Psoas muscle (tissue), 8 donors: Measurements from ENCODE around the gene PDK3. TPM values are rescaled to one million over a fixed set of nuclear protein-coding genes. Genes with fewer than 3 reads are reported as not detected.

Source experiments
- ATAC-seq, 4 donors: fragments of 200-7000 bp; cut with Tn5 transposase; one replicate each; pipeline ENCODE4 v1.9.1; 2020; ENCODE audit warnings: moderate library complexity in 3 of 4, mild to moderate bottlenecking in 2 of 4
- DNase-seq, 2 donors: peaks; one replicate each; pipeline ENCODE4 v3.0.0-alpha.2; 2020
- H3K27ac ChIP-seq: fragments of 200-600 bp; one replicate; pipeline ENCODE4 v1.8.0; 2022
- H3K27me3 ChIP-seq, 3 donors: fragments of 200-600 bp in 1 of 3; one replicate each; pipeline versions ENCODE4 v1.6.1 to v1.8.0; 2013 to 2022; ENCODE audit warnings: low read length in 2 of 3, mild to moderate bottlenecking in 2 of 3, moderate library complexity in 1 of 3; ENCODE audit not compliant: insufficient read depth in 3 of 3
- H3K36me3 ChIP-seq, 2 donors: fragments of 200-600 bp in 1 of 2; one replicate each; pipeline versions ENCODE4 v1.6.1 to v1.8.0; 2013 to 2022; ENCODE audit warnings: low read depth in 1 of 2, mild to moderate bottlenecking in 1 of 2, moderate library complexity in 1 of 2; ENCODE audit not compliant: insufficient read depth in 1 of 2
- H3K4me1 ChIP-seq: fragments of 200-600 bp; one replicate; pipeline ENCODE4 v1.8.0; 2022
- H3K4me3 ChIP-seq: fragments of 200-600 bp; one replicate; pipeline ENCODE4 v1.8.0; 2022; ENCODE audit warnings: mild to moderate bottlenecking
- H3K9me3 ChIP-seq: fragments of 200-600 bp; one replicate; pipeline ENCODE4 v1.8.0; 2022
- WGBS, 3 donors: extraction: QIAGEN DNeasy Blood & Tissue Kit; methylation state at CpG; one replicate each; pipeline versions ENCODE4 v1.1.6 to v1.1.7; 2013; 5-methylcytosine and 5-hydroxymethylcytosine counted together
- intact Hi-C, 2 donors: fragments of 100-400 bp; cut with DNase I; formaldehyde crosslinking; loops; one replicate each; pipeline versions ENCODE4 v1.11.0 to v1.14.2; 2022
- polyA plus RNA-seq, 3 donors: library from polyadenylated mRNA; stranded (reverse); fragments of 200-250 nt; gene quantifications; one replicate each; pipeline ENCODE4 v1.2.3, GENCODE V29; 2013
- total RNA-seq, 4 donors: library from RNA; stranded (reverse); fragmentation: NEBNext Ultra II Directional in 2 of 4; extraction: Animal tissue kit (Norgen Biotek cat#: 25700) in 2 of 4; gene quantifications; one replicate each; pipeline versions ENCODE4 v1.2.1 to v1.2.4, GENCODE V29; 2021 to 2023
- TF ChIP-seq, protein P1 (sequence below): fragments of 200-600 bp; IDR thresholded peaks from one replicate; pipeline ENCODE4 v1.8.0; 2022; ENCODE audit warnings: antibody characterized with exemption
- donor health status: healthy with polysubstance abuse.
- donor health status: DM: no; HTN: no; CAD: no; lungs with moderate emphysema.
- donor health status: Bipolar disorder and iron deficiency.
- donor health status: healthy.
- donor health status: DM: yes; HTN: yes; CAD: no.
- donor health status: DM: no; HTN: no; CAD: no.
- donor health status: DM: no; HTN: no; CAD: no.
- donor health status: DM: yes; HTN: yes; CAD: no.

The PDK3 gene
- total and polyA plus RNA-seq, 7 donors, result 0.45 to 3.2 (median 1.7) TPM

DNA sequence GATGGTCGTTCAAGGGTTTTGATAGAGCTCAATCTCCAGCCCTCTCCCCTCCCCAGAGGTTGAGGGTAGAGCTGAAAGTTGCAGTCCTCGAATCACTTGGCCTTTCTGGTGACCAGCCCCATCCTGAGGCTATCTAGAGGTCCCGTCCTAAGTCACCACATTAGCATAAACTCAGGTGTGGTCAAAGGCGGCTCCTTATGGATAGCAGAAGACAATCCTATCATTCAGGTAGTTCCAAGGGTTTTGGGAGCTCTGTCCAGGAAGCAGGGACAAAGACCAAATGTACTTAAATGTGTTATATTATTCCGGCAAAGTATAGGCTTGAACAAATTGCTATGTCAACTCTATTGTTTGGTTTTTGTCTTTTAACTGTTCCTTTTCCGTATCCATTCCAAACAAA lies 30.6 kb downstream of the PDK3 start:
- no peaks in the 10 kb centered on the region for H3K27me3 ChIP-seq
- intact Hi-C loops, result loop anchor here (5.0 kb wide), 2 partner anchors 38 to 98 kb away; no protein-coding TSS in a partner anchor
- no peaks in the 10 kb centered on the region for H3K9me3 ChIP-seq
- H3K4me3 ChIP-seq, result no peak overlapping the region
- 75 to 95% (median 93%) methylated on average over 6 of the region's 6 CpGs for WGBS, 3 donors
- ATAC-seq (no peak), DNase-seq (no peak)
- H3K36me3 ChIP-seq, result no peaks in the 10 kb centered on the region
- H3K27ac ChIP-seq, result no peak overlapping the region
- TF ChIP-seq, protein P1, sequence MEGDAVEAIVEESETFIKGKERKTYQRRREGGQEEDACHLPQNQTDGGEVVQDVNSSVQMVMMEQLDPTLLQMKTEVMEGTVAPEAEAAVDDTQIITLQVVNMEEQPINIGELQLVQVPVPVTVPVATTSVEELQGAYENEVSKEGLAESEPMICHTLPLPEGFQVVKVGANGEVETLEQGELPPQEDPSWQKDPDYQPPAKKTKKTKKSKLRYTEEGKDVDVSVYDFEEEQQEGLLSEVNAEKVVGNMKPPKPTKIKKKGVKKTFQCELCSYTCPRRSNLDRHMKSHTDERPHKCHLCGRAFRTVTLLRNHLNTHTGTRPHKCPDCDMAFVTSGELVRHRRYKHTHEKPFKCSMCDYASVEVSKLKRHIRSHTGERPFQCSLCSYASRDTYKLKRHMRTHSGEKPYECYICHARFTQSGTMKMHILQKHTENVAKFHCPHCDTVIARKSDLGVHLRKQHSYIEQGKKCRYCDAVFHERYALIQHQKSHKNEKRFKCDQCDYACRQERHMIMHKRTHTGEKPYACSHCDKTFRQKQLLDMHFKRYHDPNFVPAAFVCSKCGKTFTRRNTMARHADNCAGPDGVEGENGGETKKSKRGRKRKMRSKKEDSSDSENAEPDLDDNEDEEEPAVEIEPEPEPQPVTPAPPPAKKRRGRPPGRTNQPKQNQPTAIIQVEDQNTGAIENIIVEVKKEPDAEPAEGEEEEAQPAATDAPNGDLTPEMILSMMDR, result no peak
- H3K4me1 ChIP-seq, result no peaks in the 10 kb centered on the region

DNA sequence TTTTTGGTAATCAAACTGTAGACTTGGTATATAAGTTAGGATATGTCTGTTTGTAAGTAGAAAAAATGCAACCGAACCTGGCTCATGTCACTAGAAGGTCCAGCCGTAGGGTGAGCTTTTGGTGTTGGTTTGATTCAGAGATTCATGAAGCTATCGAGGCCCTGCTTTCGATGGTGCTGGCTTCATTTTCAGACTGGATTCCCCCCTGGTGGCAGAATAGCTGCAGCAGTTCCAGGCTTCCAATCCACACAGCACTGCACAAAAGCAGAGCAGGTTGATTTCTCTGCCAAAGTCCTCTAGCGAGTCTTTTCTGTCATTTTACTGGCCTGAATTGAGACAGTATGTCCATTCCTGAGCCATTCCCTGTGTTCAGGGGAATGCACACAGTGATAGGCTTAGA lies 33.1 kb downstream of the PDK3 start:
- H3K4me1 ChIP-seq, result no peaks in the 10 kb centered on the region
- TF ChIP-seq, protein P1, result no peak
- H3K9me3 ChIP-seq, result no peaks in the 10 kb centered on the region
- DNase-seq (no peak), ATAC-seq (peak in 1 of 4 donors; percentile 50)
- H3K27me3 ChIP-seq, result no peaks in the 10 kb centered on the region
- no peaks in the 10 kb centered on the region for H3K36me3 ChIP-seq
- no peak overlapping the region for H3K4me3 ChIP-seq
- intact Hi-C loops, result loop anchor here (5.0 kb wide), 2 partner anchors 41 to 101 kb away; no protein-coding TSS in a partner anchor
- WGBS, 3 donors, result 66 to 74% (median 70%) methylated on average over 5 of the region's 5 CpGs
- no peak overlapping the region for H3K27ac ChIP-seq

DNA sequence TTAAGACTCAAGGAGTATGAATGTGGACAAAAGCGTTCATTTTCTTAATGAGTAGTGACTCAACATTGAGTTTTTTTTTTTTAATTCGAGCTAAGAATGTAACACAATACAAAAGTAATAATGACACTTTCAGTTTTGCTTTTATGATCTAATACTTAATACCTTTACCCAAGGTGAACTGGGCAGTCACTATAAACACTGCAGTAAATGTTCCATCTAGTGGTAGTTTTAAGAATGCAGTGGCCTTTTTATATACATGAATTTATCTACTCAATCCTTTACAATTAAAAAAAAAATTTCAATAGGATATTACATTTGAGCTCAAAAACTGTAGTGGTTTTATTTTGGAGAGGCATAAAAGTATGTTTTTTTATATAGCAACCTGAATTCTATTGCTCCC lies 33.9 kb downstream of the PDK3 start:
- DNase-seq (no peak), ATAC-seq (peak in 2 of 4 donors; percentile 49 to 72)
- Histone ChIP-seq H3K4me3 (no peak overlapping the region), H3K27me3 (no peaks in the 10 kb centered on the region), H3K27ac (no peak overlapping the region), H3K4me1 (no peaks in the 10 kb centered on the region), H3K9me3 (no peaks in the 10 kb centered on the region), H3K36me3 (no peaks in the 10 kb centered on the region)
- TF ChIP-seq, protein P1, result peak; percentile 64
- intact Hi-C loops, result loop anchor here (1.0 to 5.0 kb wide), 3 partner anchors 42 to 104 kb away; no protein-coding TSS in a partner anchor
- 29 to 44% (median 44%) methylated on average over 2 of the region's 2 CpGs for WGBS, 3 donors

DNA sequence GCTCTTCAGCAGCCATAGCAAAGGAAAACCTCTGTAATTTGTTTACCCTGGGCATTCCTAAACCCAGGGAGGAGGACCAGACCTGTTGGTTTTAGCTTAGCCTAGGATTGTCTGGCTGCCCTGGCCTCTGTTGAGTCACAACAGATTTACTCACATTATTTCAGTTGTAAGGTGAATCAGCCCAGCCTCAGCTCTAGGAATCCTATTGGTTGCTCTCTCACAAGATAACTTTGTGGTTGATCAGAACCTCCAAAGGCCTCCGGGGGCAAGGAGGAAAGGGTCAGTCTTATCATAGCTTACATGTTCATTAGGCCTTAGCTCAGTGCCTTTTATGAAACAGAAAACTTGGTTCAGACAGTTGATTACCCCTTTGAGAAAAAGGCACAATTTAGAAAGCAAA lies 41.0 kb downstream of the PDK3 start:
- no peaks in the 10 kb centered on the region for H3K27me3 ChIP-seq
- no peak for DNase-seq
- intact Hi-C loops, result no loop called here
- no peak overlapping the region for H3K4me3 ChIP-seq
- ATAC-seq, result no peak
- H3K4me1 ChIP-seq, result no peaks in the 10 kb centered on the region
- 77 to 88% (median 78%) methylated on average over 1 of the region's 1 CpG for WGBS, 3 donors
- H3K9me3 ChIP-seq, result no peaks in the 10 kb centered on the region
- H3K27ac ChIP-seq, result no peak overlapping the region
- TF ChIP-seq, protein P1, result no peak
- H3K36me3 ChIP-seq, result no peaks in the 10 kb centered on the region

DNA sequence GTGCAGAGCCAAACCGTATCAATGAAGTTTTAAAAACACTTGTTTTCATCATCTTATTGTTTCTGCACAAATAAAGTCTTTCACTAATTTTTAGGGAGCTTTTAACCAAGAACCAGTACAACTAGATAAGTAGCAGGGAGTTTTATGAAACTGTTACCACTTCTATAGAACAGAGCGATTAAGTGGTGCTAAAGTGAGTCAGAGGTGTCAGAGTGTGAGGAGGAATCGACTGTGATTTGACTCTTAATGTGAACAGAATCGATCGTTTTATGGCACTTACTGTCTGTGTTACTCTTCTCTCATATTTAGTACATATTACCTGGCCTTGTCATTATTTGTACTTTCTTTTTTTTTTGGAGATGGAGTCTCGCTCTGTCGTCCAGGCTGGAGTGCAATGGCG lies 43.3 kb downstream of the PDK3 start:
- WGBS, 3 donors, result 83 to 97% (median 96%) methylated on average over 7 to 8 of the region's 8 CpGs
- no peak for ATAC-seq
- H3K4me3 ChIP-seq, result no peak overlapping the region
- H3K9me3 ChIP-seq, result no peaks in the 10 kb centered on the region
- H3K36me3 ChIP-seq, result no peaks in the 10 kb centered on the region
- TF ChIP-seq, protein P1, result no peak
- intact Hi-C loops, result no loop called here
- no peaks in the 10 kb centered on the region for H3K27me3 ChIP-seq
- no peak for DNase-seq
- no peaks in the 10 kb centered on the region for H3K4me1 ChIP-seq
- H3K27ac ChIP-seq, result no peak overlapping the region
